Mucosa of rectum (tissue), 2 donors: ENCODE data around the gene ITGB5.
A peak's percentile ranks its signal among the peaks of the same experiment; 100 is the strongest.

ENCODE experiments used
- H3K27ac ChIP-seq, 2 donors: one replicate each; pipeline ENCODE4 v1.7.0; 2013; ENCODE audit warnings: inconsistent platforms in 2 of 2, low read depth in 2 of 2, low read length in 2 of 2
- H3K27me3 ChIP-seq, 2 donors: one replicate each; pipeline ENCODE4 v1.7.0; 2013; ENCODE audit warnings: low read length in 2 of 2; ENCODE audit not compliant: control insufficient read depth in 2 of 2, insufficient read depth in 2 of 2
- H3K36me3 ChIP-seq, 2 donors: one replicate each; pipeline ENCODE4 v1.7.0; 2013; ENCODE audit warnings: low read length in 2 of 2; ENCODE audit not compliant: control insufficient read depth in 2 of 2, insufficient read depth in 2 of 2
- H3K4me1 ChIP-seq, 2 donors: one replicate each; pipeline ENCODE4 v1.7.0; 2013; ENCODE audit warnings: low read length in 2 of 2, mild to moderate bottlenecking in 1 of 2; ENCODE audit not compliant: control insufficient read depth in 2 of 2, insufficient read depth in 2 of 2
- H3K4me3 ChIP-seq, 2 donors: one replicate each; pipeline ENCODE4 v1.7.0; 2013; ENCODE audit warnings: low read length in 2 of 2
- H3K9ac ChIP-seq, 2 donors: one replicate each; pipeline ENCODE4 v1.7.0; 2013; ENCODE audit warnings: low read length in 2 of 2, low read depth in 1 of 2, mild to moderate bottlenecking in 1 of 2
- H3K9me3 ChIP-seq, 2 donors: one replicate each; pipeline ENCODE4 v1.7.0; 2013; ENCODE audit warnings: low read length in 2 of 2; ENCODE audit not compliant: control insufficient read depth in 2 of 2
- donor health status: healthy.
- donor health status: Normal muscosa, but diverticular disease.

ITGB5 gene

GRCh38 chr3:124861041-124861440 is 26.1 kb downstream of the ITGB5 start:
- H3K9me3 ChIP-seq, result no peaks in the 10 kb centered on the region
- peak overlapping the region in 1 of 2 donors; percentile 6 for H3K27ac ChIP-seq
- peaks cover 0 to 4% of the 10 kb centered on the region in 2 donors for H3K36me3 ChIP-seq
- H3K4me1 ChIP-seq, result peaks cover 0 to 8% of the 10 kb centered on the region in 2 donors
- no peak overlapping the region for H3K9ac ChIP-seq
- H3K27me3 ChIP-seq, result no peaks in the 10 kb centered on the region
- no peak overlapping the region for H3K4me3 ChIP-seq

- H3K9ac ChIP-seq, result no peak overlapping the region
- no peak overlapping the region for H3K4me3 ChIP-seq
These were observed 26.6 kb downstream of the ITGB5 start for GRCh38 chr3:124860599-124860998.

GRCh38 chr3:124859025-124859424 is 28.1 kb downstream of the ITGB5 start:
- H3K4me1 ChIP-seq, result peaks cover 0 to 8% of the 10 kb centered on the region in 2 donors
- H3K27ac ChIP-seq, result peak overlapping the region in 1 of 2 donors; percentile 28

More at GRCh38 chr3:124860599-124860998, 26.6 kb downstream of the ITGB5 start:
- Histone ChIP-seq H3K4me1 (peaks cover 0 to 8% of the 10 kb centered on the region in 2 donors), H3K36me3 (peaks cover 0 to 4% of the 10 kb centered on the region in 2 donors), H3K9me3 (no peaks in the 10 kb centered on the region), H3K27me3 (no peaks in the 10 kb centered on the region), H3K27ac (peak overlapping the region in 1 of 2 donors; percentile 6)

GRCh38 chr3:124858275-124858674 is 28.9 kb downstream of the ITGB5 start:
- H3K4me1 ChIP-seq, result peaks cover 0 to 8% of the 10 kb centered on the region in 2 donors

More at GRCh38 chr3:124859025-124859424, 28.1 kb downstream of the ITGB5 start:
- Histone ChIP-seq H3K4me3 (no peak overlapping the region), H3K9ac (no peak overlapping the region), H3K27me3 (no peaks in the 10 kb centered on the region), H3K36me3 (peaks cover 0 to 4% of the 10 kb centered on the region in 2 donors), H3K9me3 (no peaks in the 10 kb centered on the region)

DNA sequence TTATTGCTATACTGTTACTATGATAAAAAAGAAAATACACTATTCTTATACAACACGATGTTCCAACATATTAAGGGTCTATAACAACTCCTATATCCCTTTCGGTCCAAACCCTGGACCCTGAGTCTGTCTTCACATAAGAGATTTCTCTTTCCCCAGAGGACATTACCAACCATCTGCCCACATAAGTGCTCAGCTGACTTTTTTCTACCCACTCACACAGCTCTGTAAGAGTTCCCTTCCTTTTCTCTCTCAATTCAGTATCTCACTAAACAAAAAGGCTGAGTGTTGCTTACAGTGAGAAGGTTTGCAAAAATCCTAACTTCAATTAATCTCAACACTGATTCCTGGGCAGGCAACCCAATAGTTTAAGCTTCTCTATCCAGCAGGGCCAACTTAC is 30.5 kb downstream of the ITGB5 start:
- Histone ChIP-seq H3K36me3 (peaks cover 0 to 4% of the 10 kb centered on the region in 2 donors), H3K27ac (no peak overlapping the region), H3K27me3 (no peaks in the 10 kb centered on the region), H3K4me1 (peaks cover 0 to 8% of the 10 kb centered on the region in 2 donors), H3K9me3 (no peaks in the 10 kb centered on the region), H3K9ac (no peak overlapping the region), H3K4me3 (no peak overlapping the region)

More at GRCh38 chr3:124858275-124858674, 28.9 kb downstream of the ITGB5 start:
- Histone ChIP-seq H3K36me3 (peaks cover 0 to 4% of the 10 kb centered on the region in 2 donors), H3K27me3 (no peaks in the 10 kb centered on the region), H3K4me3 (no peak overlapping the region), H3K9me3 (no peaks in the 10 kb centered on the region), H3K27ac (no peak overlapping the region), H3K9ac (no peak overlapping the region)

DNA sequence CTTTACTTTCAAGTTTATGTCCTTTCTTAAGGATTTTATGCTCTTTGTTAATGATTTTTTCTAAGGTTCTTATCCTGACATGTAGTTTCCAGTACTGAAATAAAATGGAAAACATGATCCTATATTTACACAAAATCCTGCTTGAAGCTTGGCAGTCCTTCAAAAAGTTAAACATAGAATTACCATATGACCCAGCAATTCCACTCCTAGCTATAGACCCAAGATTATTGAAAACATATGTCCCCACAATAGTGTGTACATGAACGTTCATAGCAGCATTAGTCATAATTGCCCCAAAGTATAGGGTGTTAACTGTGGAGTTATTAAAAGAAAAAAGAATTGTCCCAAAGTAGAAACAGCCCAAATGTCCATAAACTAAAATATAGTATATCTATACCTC is 33.2 kb downstream of the ITGB5 start:
- Histone ChIP-seq H3K27me3 (no peaks in the 10 kb centered on the region), H3K4me3 (no peak overlapping the region), H3K27ac (no peak overlapping the region), H3K9me3 (no peaks in the 10 kb centered on the region), H3K36me3 (no peaks in the 10 kb centered on the region), H3K9ac (no peak overlapping the region), H3K4me1 (no peaks in the 10 kb centered on the region)

GRCh38 chr3:124853446-124853845 is 33.7 kb downstream of the ITGB5 start:
- Histone ChIP-seq H3K9ac (no peak overlapping the region), H3K4me3 (no peak overlapping the region), H3K36me3 (no peaks in the 10 kb centered on the region), H3K27me3 (no peaks in the 10 kb centered on the region), H3K9me3 (no peaks in the 10 kb centered on the region), H3K27ac (no peak overlapping the region), H3K4me1 (no peaks in the 10 kb centered on the region)

- Histone ChIP-seq H3K4me3 (no peak overlapping the region), H3K27ac (no peak overlapping the region), H3K36me3 (peaks cover 9 to 11% of the 10 kb centered on the region in 2 donors), H3K9ac (no peak overlapping the region), H3K9me3 (no peaks in the 10 kb centered on the region), H3K27me3 (no peaks in the 10 kb centered on the region), H3K4me1 (no peaks in the 10 kb centered on the region)
These were observed 35.3 kb downstream of the ITGB5 start for GRCh38 chr3:124851905-124852304.

DNA sequence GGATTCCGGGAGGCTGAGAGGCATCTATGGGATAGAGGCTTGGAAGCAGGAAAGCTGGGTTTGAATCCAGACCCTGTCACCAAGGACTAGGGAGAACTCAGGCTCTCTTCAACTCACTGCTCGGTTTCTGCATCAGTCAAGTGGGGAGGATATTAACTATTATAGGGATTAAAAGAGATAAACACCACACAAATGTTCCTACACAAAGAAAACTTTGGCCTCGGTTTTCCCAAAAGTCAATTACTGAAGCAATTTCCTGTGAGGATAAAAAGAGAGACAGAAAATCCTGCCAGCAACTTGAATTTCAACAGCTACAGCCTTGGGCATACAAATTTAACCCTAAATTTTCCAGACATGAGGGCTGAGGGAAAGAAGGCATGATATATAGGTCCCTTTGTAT is 36.0 kb downstream of the ITGB5 start:
- H3K4me1 ChIP-seq, result peaks cover 0 to under 1% of the 10 kb centered on the region in 2 donors
- H3K9ac ChIP-seq, result no peak overlapping the region
- H3K27ac ChIP-seq, result no peak overlapping the region
- no peaks in the 10 kb centered on the region for H3K9me3 ChIP-seq
- H3K4me3 ChIP-seq, result no peak overlapping the region
- no peaks in the 10 kb centered on the region for H3K27me3 ChIP-seq
- H3K36me3 ChIP-seq, result peaks cover 9 to 11% of the 10 kb centered on the region in 2 donors

DNA sequence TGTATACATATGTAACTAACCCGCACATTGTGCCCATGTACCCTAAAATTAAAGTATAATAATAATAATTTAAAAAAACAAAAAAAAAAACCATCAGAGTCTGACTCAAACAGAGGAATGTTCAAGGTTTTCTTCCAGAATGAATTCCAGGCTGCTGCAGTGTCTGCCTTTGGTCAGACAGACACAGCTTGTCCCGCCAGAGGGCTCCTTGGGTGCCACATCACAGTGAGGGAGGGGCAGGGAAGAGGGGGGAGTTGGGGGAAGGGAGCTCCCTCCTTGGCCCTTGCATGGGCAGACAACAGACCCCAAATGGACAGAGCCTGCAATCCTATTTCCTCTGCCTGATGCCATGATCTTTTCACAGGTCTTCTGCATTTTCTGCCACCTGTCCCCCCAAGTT is 36.5 kb downstream of the ITGB5 start:
- Histone ChIP-seq H3K27me3 (no peaks in the 10 kb centered on the region), H3K36me3 (peaks cover 9 to 11% of the 10 kb centered on the region in 2 donors), H3K9me3 (no peaks in the 10 kb centered on the region), H3K4me1 (peaks cover 3% of the 10 kb centered on the region in 2 donors), H3K27ac (no peak overlapping the region), H3K9ac (no peak overlapping the region), H3K4me3 (no peak overlapping the region)

- Histone ChIP-seq H3K4me3 (no peak overlapping the region), H3K9ac (no peak overlapping the region), H3K27me3 (no peaks in the 10 kb centered on the region), H3K27ac (no peak overlapping the region), H3K9me3 (no peaks in the 10 kb centered on the region), H3K4me1 (peaks cover 7 to 8% of the 10 kb centered on the region in 2 donors), H3K36me3 (peaks cover 9 to 11% of the 10 kb centered on the region in 2 donors)
These were observed 37.0 kb downstream of the ITGB5 start for GRCh38 chr3:124850212-124850611.
